ACHN (cell line): ENCODE results near the gene XIRP1.
"Not testable (repeated sequence)": the region's sequence is repeated elsewhere in the genome, so short reads cannot be mapped to it uniquely, and the experiment has no call there.

Source experiments
- DNase-seq: peaks from one replicate; pipeline ENCODE4 v3.0.0-alpha.2; 2015
- in situ Hi-C: cut with HindIII; loops from 2 replicates; pipeline ENCODE4 v1.10.0; 2017; ENCODE audit warnings: low sequenced_read_pairs, low pct_ligation_motif_present, low pct_unique_long_range_greater_than_20kb

Gene XIRP1

DNA sequence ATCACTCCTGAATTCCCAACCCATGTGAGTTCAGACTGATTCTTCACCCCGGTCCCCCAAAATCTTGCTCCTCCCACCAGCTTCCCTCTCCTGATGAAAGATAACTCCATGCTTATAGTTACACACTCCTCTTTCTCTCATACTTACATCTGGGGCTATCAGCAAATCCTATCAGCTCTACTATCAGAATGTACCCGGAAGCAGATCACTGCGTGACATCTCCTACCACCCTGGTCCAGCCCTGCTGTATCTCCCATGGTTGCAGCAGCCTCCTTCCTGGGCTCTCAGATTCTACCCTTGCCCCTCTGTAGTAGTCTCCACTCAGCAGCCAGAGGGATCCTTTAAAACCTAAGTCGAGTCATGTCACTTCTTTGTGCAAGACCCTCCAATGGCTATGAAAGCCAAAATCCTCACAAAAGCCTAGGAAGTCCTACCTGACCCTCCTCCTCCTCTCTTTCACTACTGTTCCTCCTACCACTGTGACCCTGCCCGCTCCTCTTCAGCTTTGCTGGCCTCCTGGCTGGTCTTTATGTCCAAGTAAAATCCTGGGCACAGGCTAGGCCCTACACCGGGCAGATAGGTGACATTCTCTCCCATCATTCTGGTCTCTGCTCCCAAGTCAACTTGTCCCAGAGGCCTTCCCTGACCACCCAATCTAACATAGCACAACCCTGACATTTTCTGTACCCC is 16.2 kb downstream of the XIRP1 start:
- no peak for DNase-seq
- in situ Hi-C loops: no loop called here

DNA sequence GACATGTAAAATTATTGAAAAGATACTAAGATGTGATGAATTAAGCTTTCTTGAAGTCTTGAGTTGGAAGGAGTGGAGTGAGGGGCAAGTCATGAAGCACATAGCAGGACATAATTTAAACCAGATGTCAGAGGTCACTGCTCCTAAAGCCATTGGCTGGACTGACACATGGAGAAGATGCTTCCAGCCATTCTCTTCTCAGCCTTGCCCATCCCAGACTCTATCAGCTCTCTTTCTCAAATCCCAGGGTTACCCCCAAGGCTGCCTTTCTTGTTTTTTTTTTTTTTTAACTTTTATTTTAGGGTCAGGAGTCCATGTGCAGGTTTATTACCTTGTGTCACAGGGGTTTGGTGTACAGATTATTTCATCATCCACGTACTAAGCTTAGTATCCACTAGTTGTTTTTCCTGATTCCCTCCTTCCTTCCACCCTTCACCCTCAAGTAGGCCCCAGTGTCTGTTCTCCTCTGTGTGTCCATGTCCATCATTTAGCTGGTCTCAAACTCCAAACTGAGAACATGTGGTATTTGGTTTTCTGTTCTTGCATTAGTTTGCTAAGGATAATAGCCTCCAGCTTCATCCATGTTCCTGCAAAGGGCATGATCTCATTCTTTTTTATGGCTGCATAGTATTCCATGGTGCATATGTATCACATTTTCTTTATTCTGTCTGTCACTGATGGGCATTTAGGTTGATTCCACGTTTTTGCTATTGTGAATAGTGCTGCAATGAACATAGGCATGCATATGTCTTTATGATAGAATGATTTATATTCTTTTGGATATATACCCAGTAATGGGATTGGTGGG is 18.9 kb downstream of the XIRP1 start:
- in situ Hi-C loops: no loop called here
- no peak for DNase-seq

DNA sequence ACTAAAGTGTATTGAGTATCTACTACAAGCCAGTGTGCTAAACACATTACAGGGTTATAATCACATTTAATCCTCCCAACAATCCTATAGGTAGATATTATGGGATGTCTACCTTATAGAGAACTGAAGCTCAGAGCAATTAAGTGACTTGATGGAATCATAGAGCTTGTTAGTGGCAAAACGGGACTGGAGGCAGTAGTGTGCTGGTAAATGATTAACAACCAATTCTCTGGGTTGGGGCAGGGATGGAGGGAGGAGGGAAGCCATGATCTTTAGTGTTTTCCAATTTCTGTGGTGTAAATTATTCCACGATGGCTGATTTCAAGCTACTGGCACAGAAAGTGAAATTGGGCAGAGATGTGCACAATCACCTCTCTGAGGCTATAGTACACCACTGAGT is 20.5 kb downstream of the XIRP1 start:
- in situ Hi-C loops: no loop called here

DNA sequence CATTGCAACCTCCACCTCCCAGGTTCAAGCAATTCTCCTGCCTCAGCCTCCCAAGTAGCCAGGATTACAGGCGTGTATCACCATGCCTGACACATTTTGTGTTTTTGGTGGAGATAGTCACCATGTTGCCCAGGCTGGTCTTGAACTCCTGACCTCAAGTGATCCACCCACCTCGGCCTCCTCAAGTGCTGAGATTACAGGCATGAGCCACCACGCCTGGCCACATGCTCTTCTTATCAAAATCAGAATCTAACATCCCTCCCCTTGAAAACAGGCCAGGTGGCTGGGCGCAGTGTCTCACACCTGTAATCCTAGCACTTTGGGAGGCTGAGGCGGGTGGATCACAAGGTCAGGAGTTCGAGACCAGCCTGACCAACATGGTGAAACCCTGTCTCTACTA is 21.5 kb downstream of the XIRP1 start:
- DNase-seq, in situ Hi-C loops: not testable (repeated sequence)

More for the DNA sequence above, 20.5 kb downstream of the XIRP1 start:
- no peak for DNase-seq

DNA sequence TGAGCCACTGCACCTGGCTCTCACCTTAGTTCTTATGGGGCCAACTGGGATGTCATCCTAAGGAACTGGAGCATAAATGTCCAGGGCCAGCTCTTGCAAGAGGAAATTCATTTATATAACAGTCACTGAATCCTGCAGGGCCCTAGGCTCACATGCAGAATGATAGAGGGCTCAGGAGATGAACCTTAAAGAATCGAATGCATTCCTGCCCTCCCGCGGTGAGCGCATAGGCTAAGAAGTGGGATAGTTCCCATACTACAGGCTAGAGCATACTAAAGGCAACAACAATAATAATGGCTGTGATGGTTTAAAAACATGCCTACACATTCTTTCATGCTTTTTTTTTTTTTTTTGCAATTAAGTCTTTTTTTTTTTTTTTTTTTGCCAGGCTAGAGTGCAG is 21.9 kb downstream of the XIRP1 start:
- DNase-seq: no peak
- in situ Hi-C loops: no loop called here

DNA sequence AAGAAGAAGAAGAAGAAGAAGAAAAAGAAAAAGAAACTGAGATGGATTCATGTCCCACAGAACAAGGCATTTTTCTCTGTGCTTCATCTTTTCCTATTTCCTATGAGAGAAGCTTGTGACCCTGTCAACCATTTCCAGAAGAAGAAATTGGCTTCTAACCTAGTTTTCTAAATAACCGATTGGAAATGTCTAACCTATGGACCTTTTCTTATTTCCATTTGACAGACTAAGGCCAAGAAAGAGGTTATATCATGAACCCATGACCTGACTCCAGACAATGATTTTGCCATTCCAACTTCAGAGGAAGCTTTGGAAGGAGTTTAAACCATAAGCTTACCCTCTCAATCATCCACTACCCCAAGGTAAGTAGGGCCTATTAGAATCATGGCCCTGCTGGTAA is 22.7 kb downstream of the XIRP1 start:
- in situ Hi-C loops: no loop called here

DNA sequence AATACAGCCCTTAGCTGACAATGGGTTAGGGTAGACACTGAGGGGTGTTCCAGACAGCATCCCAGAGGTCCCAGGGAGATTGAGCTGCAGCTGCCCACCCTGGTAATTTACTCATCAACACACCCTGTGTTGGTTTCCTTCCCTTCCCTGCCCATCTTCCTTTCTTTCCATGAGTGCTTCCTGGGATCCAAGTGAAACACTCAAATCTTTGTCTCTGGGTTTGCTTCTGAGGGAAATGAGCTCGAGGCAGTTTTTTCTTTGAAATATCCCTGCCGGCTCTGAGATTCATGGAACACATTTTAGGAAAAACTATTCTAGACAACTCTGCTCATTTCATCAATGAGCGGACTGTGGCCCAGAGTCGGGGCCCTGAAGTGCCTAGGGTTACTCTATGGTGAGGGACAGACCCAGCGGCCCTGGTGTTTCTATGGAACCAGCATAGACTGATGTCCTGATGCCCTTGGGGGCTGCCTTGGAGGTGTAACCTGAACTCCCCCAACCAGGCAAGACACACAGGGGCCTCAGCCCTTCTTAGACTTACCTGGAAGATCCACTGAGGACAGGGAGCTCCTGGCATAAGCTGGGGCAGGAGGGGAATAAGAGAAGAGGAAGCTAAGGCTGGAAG is 24.1 kb downstream of the XIRP1 start:
- in situ Hi-C loops: no loop called here
- DNase-seq: no peak

More for the DNA sequence above, 22.7 kb downstream of the XIRP1 start:
- DNase-seq: no peak

DNA sequence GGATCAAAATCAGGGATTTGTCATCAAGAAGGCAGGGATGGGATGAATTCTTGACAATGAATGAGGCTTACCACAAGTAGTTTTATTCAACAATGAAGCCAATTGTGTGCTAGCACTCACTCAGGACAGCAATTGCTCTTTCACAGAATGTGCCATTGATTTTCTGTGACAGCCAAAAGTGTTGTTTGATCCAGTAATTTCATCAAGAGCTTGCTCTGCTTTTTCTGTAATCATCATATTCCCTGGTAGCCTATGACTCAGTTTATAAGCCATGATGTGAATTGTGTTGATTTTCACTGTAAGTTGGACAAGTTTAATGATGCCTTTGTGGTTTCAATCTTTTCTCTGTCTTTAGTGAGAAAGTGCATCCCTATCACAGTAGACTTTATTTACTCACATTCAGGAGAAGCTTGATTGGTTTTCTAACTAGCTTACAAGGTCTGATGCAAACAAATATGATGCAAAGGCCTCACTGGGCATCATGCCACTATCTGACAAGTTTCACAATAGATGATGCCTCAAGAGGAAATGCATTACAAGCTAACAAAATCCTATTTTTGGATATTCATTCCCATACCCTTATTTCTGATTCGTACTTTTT is 25.4 kb downstream of the XIRP1 start:
- in situ Hi-C loops: no loop called here
- DNase-seq: no peak

DNA sequence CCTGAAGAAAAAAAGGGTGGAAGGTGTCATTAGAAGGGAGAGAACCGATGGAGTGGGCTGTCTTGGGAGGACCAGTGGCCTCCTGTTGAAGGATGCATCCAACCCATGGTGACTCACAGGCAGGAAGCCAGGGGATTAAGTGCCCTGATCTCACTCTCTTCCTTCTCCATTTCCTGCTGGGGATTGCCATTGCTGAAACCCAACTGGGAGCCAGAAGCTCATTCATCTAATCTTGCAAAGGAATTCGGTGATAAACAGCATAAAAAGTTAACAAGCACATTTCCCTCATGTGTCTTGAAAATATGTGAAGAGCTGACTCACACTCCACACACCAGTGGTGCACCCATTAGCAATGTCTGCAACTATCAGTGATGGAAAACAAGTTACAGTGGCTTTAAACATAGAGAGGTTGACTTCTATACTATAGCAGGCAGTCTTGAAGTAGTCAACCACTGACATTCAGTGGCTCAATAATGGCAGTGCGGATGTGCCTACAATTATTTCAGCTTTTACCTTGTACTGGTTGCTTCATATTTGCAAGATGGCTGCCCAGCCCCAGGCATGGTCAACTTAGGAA is 26.2 kb downstream of the XIRP1 start:
- in situ Hi-C loops: no loop called here
- peak; percentile 58 for DNase-seq

DNA sequence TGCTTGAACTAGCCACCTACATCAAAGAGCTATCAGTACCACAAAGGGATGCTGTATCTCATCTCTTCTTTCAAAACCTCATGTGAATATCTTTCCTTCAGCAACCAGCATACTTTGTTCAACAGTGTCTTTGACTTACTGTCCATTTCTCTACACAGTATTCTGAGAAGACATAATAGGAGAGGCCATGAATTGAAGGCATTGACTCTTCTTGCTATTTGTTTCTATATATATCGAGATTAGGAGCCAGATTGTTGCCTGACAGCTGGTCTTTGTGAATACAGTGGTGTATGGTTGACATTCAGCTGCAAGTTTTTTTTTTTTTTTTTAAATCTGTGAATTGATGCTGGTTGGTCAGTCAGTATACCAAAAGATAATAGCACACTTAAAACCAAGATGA is 26.9 kb downstream of the XIRP1 start:
- in situ Hi-C loops: no loop called here
- DNase-seq: no peak

DNA sequence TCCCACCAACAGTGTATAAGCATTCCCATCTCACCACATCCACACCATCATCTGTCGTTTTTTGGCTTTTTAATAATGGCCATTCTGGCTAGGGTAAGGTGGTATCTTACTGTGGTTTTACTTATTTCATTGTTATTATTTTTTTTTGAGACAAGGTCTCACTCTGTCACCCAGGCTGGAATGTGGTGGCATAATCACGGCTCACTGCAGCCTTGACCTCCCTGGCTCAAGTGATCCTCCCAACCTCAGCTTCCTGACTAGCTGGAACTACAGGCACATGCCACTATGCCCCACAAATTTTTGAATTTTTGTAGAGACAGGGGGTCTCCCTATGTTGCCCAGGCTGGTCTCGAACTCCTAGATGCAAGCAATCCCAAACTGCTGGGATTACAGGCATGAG is 28.0 kb downstream of the XIRP1 start:
- in situ Hi-C loops: no loop called here
- DNase-seq: no peak

DNA sequence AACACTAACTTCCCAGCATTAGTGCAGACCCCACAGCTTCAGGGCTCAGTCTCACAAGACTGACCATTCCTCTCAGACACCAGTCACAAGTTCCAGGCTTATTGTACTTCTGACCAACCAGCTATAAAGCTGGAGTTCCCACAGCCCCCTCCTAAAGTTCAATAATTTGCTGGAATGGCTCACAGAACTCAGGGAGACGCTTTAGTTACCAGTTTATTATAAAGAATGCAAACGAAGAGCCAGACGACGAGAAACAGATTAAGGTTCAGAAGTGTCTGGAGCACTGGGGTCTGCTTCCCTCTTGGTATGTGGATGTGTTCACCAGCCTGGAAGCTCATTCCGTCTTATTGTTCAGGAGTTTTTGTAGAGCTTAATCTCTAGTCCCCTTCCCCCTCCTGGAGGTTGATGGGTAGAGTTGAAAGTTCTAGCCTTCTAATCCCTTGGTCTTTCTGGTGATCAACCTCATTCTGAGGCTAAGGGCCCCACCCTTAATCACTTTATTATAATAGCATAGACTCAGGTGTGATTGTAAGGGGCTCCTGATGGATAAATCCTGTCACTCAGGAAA is 34.2 kb downstream of the XIRP1 start:
- in situ Hi-C loops: no loop called here
- DNase-seq: no peak

DNA sequence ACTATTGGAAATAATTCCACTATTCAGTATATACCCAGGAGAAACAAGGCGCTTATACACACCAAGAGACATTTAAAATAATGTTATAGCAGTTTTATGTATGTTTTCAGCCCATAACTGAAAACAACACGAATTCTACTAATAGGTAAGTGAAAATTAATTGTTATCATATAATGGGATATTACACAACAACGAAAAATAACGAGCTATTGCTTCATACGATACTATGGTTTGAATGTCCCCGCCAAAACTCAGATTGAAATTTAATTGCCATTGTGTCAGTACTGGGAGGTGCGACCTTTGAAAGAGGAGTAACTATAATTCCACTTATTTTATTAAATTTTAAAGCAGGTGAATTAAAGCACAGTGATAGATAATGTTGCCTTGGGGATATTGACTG is 35.0 kb downstream of the XIRP1 start:
- in situ Hi-C loops: no loop called here
- DNase-seq: no peak

DNA sequence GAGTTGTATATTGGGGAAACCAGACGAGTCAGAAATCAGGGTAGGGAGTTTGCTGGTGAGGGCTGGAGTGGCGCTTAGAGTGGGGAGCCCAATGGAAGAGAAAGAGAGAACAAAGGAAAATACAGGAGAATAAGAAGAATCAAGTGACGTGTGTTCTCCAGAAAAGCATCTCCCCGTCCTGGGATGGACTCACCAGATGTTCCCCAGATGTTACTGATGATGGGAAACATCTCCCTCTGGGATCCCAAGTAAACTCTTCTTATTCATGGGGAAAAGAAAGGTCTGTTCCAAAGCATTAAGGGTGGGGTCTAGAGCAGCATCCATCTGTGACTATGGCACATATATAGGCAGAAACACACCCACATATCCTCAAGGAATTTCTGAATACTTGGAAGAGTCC is 36.0 kb downstream of the XIRP1 start:
- in situ Hi-C loops: no loop called here
- DNase-seq: no peak

DNA sequence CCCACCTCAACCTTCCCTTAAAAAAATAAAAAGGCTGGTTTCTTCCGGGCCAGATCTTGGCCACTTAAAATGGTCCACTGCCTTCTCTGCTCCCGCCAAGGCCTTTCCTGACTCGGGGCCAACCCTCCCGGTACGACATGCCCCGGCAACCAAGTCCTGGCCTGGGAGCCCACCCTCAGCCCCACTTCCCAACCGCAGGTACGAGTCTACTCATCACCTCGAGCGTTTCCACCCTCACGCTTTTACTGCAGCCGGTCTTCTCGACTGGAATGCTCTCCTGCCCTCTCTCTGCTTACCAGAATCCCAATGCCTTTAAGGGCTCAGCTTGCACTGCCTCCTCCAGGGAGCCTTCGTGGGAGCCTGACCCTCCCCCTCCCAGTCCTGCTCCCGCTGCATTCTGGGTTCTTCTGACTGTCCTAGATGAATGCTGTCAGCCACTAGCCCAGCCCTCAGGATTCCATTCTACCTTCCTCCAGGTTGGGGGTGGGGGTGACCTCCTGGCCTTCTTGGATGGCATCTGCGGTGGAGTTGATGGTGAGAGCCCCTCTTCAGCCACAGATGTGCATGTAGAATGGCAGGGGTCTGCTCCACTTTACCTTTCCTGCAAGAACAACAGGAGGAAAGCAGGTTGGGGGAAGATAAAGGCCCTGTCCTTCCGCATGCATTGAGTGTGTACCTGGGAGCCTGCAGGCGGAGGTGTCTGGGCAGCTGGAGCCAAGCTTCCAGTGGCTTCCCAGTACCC is 37.9 kb downstream of the XIRP1 start:
- in situ Hi-C loops: no loop called here
- peak; percentile 77 for DNase-seq

DNA sequence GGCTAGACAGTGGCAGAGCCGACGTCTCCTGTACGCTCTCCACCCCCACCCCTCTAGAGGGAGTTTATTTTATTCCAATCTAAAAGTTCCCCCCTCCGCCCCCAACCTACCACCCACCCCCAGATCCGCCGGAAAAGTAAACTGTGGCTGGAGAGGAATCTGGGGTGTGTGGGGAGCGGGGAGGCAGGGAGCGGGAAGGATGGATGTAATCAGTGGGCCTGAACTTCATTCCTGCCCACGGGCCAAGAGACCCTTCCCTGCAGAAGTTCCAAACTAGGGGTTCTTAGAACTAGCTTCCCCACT is 38.5 kb downstream of the XIRP1 start:
- no peak for DNase-seq

DNA sequence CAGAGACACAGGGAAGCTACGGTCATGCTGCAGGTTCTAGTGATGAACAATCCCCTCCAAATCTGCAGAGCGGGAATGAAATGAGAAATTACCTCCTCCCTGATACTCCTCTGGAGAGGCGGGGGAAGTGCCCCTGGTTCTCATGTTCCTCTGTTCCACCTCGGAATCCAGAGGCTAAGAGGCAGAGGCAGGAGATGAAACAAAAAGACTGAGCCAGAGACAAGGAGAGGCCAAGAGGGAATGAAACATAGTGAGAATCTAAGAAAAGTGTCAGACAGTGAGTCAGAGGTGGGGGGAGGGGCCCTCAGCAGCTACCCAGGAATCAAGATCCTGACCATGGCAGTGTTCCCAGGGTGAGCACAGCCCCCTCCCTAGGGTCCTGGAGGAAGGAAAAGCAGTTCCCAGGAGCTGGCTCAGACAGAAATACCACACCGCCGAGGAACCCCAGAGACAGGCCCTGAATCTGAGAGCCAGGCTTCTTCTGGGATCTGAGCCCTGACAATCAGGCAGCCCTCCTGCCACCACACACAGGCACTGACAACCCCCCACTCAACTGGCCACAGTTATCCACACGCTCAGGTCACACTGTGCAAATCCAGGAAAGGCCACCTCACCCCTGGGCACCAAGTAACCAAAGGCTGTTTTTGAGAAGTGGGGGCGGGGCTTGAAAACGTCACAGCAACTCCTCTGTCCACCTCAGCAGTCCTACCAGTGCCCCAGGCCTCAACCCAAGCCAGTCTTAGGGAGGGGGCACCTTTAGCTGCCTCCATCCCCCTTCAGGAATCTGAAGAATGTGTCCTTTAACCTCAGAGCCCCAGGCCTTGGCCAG is 41.4 kb downstream of the XIRP1 start:
- in situ Hi-C loops: no loop called here
- peak; percentile 88 for DNase-seq

More for the DNA sequence above, 38.5 kb downstream of the XIRP1 start:
- in situ Hi-C loops: no loop called here
